MG63 (cell line): Measurements from ENCODE around the gene HECW1. TPM values are rescaled to one million over a fixed set of nuclear protein-coding genes. Genes with fewer than 3 reads are reported as not detected.

Source experiments
- DNase-seq: peaks from one replicate; pipeline ENCODE4 v3.0.0-alpha.2; 2020
- H3K27me3 ChIP-seq: fragments of 250-450 bp; sonication (Bioruptor Pico); 2 replicates; pipeline ENCODE4 v1.5.1; 2020; ENCODE audit warnings: mild to moderate bottlenecking, moderate library complexity
- H3K36me3 ChIP-seq: fragments of 250-450 bp; sonication (Bioruptor Pico); 2 replicates; pipeline ENCODE4 v1.5.1; 2020; ENCODE audit warnings: mild to moderate bottlenecking, moderate library complexity
- H3K4me3 ChIP-seq: fragments of 250-450 bp; sonication (Bioruptor Pico); 2 replicates; pipeline ENCODE4 v1.5.1; 2020; ENCODE audit warnings: mild to moderate bottlenecking, moderate library complexity
- H3K9me3 ChIP-seq: fragments of 250-450 bp; sonication (Bioruptor Pico); 2 replicates; pipeline ENCODE4 v1.5.1; 2020; ENCODE audit warnings: mild to moderate bottlenecking, moderate library complexity
- total RNA-seq: library from RNA; depleted of rRNA; stranded (reverse); fragments of >200 nt; shearing (Covaris generic); gene quantifications from 2 replicates; pipeline ENCODE4 v1.2.3, GENCODE V29; 2014; ENCODE audit warnings: low replicate concordance

The HECW1 gene
- total RNA-seq, 1 experiment from 2014 or later = 18.4 TPM

GRCh38 chr7:43511769-43512515 is 399.5 kb downstream of the HECW1 start:
- H3K36me3 ChIP-seq = no peaks in the 10 kb centered on the region
- H3K9me3 ChIP-seq = no peaks in the 10 kb centered on the region
- no peak for DNase-seq
- no peaks in the 10 kb centered on the region for H3K27me3 ChIP-seq
- no peak overlapping the region for H3K4me3 ChIP-seq

GRCh38 chr7:43513251-43513650 is 400.8 kb downstream of the HECW1 start:
- no peak for DNase-seq

GRCh38 chr7:43516581-43517342 is 404.3 kb downstream of the HECW1 start:
- no peaks in the 10 kb centered on the region for H3K27me3 ChIP-seq
- H3K4me3 ChIP-seq = no peak overlapping the region
- H3K9me3 ChIP-seq = no peaks in the 10 kb centered on the region
- DNase-seq = no peak
- H3K36me3 ChIP-seq = no peaks in the 10 kb centered on the region

More at GRCh38 chr7:43513251-43513650, 400.8 kb downstream of the HECW1 start:
- no peaks in the 10 kb centered on the region for H3K36me3 ChIP-seq
- no peak overlapping the region for H3K4me3 ChIP-seq
- H3K27me3 ChIP-seq = no peaks in the 10 kb centered on the region
- H3K9me3 ChIP-seq = no peaks in the 10 kb centered on the region

GRCh38 chr7:43517464-43517863 is 405.0 kb downstream of the HECW1 start:
- Histone ChIP-seq H3K4me3 (no peak overlapping the region), H3K9me3 (no peaks in the 10 kb centered on the region), H3K36me3 (no peaks in the 10 kb centered on the region), H3K27me3 (no peaks in the 10 kb centered on the region)
- DNase-seq = no peak

GRCh38 chr7:43520201-43520600 is 407.8 kb downstream of the HECW1 start:
- Histone ChIP-seq H3K27me3 (no peaks in the 10 kb centered on the region), H3K9me3 (peaks cover 2% of the 10 kb centered on the region; the same call in 1 of the 2 replicates), H3K4me3 (no peak overlapping the region), H3K36me3 (no peaks in the 10 kb centered on the region)
- DNase-seq = no peak

- peak; percentile 92 for DNase-seq
- Histone ChIP-seq H3K36me3 (no peaks in the 10 kb centered on the region), H3K4me3 (no peak overlapping the region), H3K27me3 (no peaks in the 10 kb centered on the region), H3K9me3 (peaks cover 2% of the 10 kb centered on the region; the same call in 1 of the 2 replicates)
These were observed 410.1 kb downstream of the HECW1 start for GRCh38 chr7:43522406-43523156.

GRCh38 chr7:43528576-43529354 is 416.3 kb downstream of the HECW1 start:
- no peaks in the 10 kb centered on the region for H3K27me3 ChIP-seq
- DNase-seq = no peak

GRCh38 chr7:43530553-43531410 is 418.3 kb downstream of the HECW1 start:
- Histone ChIP-seq H3K27me3 (no peaks in the 10 kb centered on the region), H3K36me3 (no peaks in the 10 kb centered on the region), H3K9me3 (no peaks in the 10 kb centered on the region), H3K4me3 (no peak overlapping the region)
- DNase-seq = no peak

More at GRCh38 chr7:43528576-43529354, 416.3 kb downstream of the HECW1 start:
- H3K9me3 ChIP-seq = no peaks in the 10 kb centered on the region
- H3K36me3 ChIP-seq = no peaks in the 10 kb centered on the region
- H3K4me3 ChIP-seq = no peak overlapping the region

GRCh38 chr7:43531700-43532099 is 419.3 kb downstream of the HECW1 start:
- no peak for DNase-seq
- Histone ChIP-seq H3K9me3 (no peaks in the 10 kb centered on the region), H3K36me3 (no peaks in the 10 kb centered on the region), H3K4me3 (no peak overlapping the region), H3K27me3 (no peaks in the 10 kb centered on the region)

- Histone ChIP-seq H3K36me3 (no peaks in the 10 kb centered on the region), H3K9me3 (no peaks in the 10 kb centered on the region), H3K4me3 (no peak overlapping the region), H3K27me3 (no peaks in the 10 kb centered on the region)
- peak; percentile 7 for DNase-seq
These were observed 421.5 kb downstream of the HECW1 start for GRCh38 chr7:43533801-43534479.

- H3K36me3 ChIP-seq = no peaks in the 10 kb centered on the region
- H3K9me3 ChIP-seq = no peaks in the 10 kb centered on the region
- H3K27me3 ChIP-seq = no peaks in the 10 kb centered on the region
- DNase-seq = no peak
- H3K4me3 ChIP-seq = no peak overlapping the region
These were observed 422.6 kb downstream of the HECW1 start for GRCh38 chr7:43535031-43535451.

GRCh38 chr7:43535810-43536585 is 423.6 kb downstream of the HECW1 start:
- no peaks in the 10 kb centered on the region for H3K36me3 ChIP-seq
- no peaks in the 10 kb centered on the region for H3K9me3 ChIP-seq
- no peak overlapping the region for H3K4me3 ChIP-seq
- peak; percentile 57 for DNase-seq
- no peaks in the 10 kb centered on the region for H3K27me3 ChIP-seq

GRCh38 chr7:43536773-43537172 is 424.3 kb downstream of the HECW1 start:
- Histone ChIP-seq H3K27me3 (no peaks in the 10 kb centered on the region), H3K36me3 (no peaks in the 10 kb centered on the region), H3K9me3 (no peaks in the 10 kb centered on the region), H3K4me3 (no peak overlapping the region)
- no peak for DNase-seq

- Histone ChIP-seq H3K36me3 (no peaks in the 10 kb centered on the region), H3K4me3 (no peak overlapping the region), H3K27me3 (no peaks in the 10 kb centered on the region), H3K9me3 (no peaks in the 10 kb centered on the region)
- peak; percentile 64 for DNase-seq
These were observed 425.4 kb downstream of the HECW1 start for GRCh38 chr7:43537765-43538403.
